ENCODE measurements around the gene ZNF107. TPM values are rescaled to one million over a fixed set of nuclear protein-coding genes. Genes with fewer than 3 reads are reported as not detected.
"Not testable (repeated sequence)": the region's sequence is repeated elsewhere in the genome, so short reads cannot be mapped to it uniquely, and the experiment has no call there.

The ZNF107 gene
- total RNA-seq, 1 donor from 2014 or later = 5.9 TPM

DNA sequence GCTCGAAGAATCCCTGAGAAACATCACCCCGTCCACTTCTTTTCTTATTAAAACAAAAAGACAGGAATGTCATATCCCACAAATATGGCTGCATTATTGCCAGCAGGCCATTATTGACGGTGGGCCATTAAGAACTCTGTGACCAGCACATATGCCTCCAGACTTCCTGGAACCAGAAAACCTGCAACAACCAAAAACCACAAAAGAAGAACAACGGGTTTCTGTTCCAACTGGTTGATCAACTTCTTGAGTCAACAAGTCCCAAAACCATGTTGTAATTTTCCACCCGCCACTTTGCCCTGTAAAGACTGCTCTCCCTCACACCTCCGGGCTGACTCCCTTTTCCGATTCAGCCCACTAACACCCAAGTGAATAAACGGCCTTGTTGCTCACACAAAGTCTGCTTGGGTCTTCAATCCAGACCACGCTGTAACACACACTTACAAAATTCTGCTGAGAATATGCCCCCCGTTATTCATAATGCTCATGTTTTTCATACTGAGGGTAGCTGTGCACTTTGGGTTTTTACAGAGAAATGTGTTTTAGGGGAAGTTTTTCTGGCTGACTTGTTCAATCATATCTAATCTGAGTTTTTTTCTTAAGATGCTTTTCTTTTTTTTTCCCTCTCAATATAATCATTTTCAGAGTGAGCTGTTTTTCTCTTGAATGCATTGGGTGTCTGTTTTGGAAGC, 20.7 kb downstream of the ZNF107 start:
- TF ChIP-seq, protein P1, sequence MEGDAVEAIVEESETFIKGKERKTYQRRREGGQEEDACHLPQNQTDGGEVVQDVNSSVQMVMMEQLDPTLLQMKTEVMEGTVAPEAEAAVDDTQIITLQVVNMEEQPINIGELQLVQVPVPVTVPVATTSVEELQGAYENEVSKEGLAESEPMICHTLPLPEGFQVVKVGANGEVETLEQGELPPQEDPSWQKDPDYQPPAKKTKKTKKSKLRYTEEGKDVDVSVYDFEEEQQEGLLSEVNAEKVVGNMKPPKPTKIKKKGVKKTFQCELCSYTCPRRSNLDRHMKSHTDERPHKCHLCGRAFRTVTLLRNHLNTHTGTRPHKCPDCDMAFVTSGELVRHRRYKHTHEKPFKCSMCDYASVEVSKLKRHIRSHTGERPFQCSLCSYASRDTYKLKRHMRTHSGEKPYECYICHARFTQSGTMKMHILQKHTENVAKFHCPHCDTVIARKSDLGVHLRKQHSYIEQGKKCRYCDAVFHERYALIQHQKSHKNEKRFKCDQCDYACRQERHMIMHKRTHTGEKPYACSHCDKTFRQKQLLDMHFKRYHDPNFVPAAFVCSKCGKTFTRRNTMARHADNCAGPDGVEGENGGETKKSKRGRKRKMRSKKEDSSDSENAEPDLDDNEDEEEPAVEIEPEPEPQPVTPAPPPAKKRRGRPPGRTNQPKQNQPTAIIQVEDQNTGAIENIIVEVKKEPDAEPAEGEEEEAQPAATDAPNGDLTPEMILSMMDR (conservative IDR thresholded peaks at IDR 0.05; ENCODE audit: low read depth, low read length) = no peak
- DNase-seq (ENCODE audit: low read depth) = no peak
- no peak overlapping the region for H3K4me3 ChIP-seq (ENCODE audit: low read depth, low read length)

DNA sequence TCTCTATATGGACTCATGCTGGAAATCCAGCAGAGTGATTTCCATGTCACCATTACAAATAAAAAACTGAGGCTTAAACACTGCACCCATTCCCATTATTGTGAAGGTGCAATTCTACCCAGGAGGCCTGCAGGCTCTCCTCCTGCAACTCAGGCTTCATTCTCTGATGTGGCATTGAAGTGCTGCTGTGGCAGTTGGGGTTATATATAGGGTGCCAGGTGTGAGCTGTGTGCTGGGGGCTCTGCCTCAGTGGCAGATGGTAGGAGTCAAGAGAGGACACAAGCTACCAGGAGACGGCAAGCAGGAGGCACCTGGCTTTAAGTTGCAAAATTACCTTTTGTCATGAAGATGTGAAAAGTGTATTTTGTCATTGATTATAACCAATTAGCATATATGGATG, 21.3 kb downstream of the ZNF107 start:
- no peak overlapping the region for H3K4me3 ChIP-seq (ENCODE audit: low read depth, low read length)
- TF ChIP-seq, protein P1 (conservative IDR thresholded peaks at IDR 0.05; ENCODE audit: low read depth, low read length) = no peak

DNA sequence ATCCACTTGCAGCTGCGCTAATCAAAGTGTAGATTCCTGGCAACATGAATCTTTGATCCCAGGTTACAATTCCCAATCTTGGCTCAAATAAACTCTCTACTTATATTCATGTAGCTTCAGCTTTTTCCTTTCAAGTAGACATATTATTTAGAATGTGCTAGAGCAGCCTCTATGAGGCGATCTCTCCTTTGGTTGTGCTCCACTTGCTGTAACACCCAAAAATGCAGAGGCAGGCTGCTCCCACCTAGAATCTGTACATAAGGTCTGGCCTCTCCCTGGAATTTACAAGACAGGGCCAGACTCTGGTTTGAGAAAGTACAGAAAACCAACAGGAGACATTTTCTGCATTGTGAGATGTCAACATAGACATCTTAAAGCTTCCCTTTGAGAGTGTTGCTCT, 23.1 kb downstream of the ZNF107 start:
- DNase-seq (ENCODE audit: low read depth) = no peak
- TF ChIP-seq, protein P1 (conservative IDR thresholded peaks at IDR 0.05; ENCODE audit: low read depth, low read length) = no peak
- no peak overlapping the region for H3K4me3 ChIP-seq (ENCODE audit: low read depth, low read length)

More for the DNA sequence above, 21.3 kb downstream of the ZNF107 start:
- DNase-seq (ENCODE audit: low read depth) = no peak

DNA sequence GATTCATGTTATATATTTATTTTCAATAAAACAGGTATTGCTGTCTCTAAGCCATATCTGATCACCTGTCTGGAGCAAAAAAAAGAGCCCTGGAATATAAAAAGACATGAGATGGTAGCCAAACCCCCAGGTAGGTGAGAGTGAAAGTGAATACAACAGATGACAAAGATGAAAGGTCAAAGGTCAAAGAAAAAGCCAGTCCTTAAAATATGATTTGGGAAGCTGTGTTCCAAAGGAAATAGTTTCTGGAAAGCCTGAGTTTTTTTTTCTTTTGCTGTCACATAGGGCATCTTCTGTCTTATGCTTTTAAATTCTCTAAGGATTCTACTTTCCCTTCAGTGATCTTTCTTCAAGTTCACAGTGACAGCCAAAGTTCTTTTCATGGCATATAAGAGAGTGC, 25.9 kb downstream of the ZNF107 start:
- TF ChIP-seq, protein P1 (conservative IDR thresholded peaks at IDR 0.05; ENCODE audit: low read depth, low read length) = no peak
- DNase-seq (ENCODE audit: low read depth) = no peak
- no peak overlapping the region for H3K4me3 ChIP-seq (ENCODE audit: low read depth, low read length)

DNA sequence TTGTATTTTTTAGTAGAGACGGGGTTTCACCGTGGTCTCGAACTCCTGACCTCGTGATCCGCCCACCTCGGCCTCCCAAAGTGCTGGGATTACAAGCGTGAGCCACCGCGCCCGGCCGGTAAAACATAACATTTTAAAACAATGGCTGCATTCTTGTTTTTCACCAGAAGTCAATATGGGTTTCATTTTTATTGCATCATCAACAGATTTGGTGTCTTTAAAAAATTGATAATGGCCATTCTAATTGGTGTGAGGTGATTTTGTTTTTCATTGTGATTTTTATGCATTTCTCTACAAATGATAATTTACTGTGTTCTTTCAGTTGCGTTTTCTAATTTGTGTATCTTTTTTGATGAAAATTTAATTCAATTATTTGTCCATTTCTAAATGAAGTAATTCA, 31.9 kb downstream of the ZNF107 start:
- not testable (repeated sequence) for DNase-seq (ENCODE audit: low read depth); H3K4me3 ChIP-seq (ENCODE audit: low read depth, low read length)

DNA sequence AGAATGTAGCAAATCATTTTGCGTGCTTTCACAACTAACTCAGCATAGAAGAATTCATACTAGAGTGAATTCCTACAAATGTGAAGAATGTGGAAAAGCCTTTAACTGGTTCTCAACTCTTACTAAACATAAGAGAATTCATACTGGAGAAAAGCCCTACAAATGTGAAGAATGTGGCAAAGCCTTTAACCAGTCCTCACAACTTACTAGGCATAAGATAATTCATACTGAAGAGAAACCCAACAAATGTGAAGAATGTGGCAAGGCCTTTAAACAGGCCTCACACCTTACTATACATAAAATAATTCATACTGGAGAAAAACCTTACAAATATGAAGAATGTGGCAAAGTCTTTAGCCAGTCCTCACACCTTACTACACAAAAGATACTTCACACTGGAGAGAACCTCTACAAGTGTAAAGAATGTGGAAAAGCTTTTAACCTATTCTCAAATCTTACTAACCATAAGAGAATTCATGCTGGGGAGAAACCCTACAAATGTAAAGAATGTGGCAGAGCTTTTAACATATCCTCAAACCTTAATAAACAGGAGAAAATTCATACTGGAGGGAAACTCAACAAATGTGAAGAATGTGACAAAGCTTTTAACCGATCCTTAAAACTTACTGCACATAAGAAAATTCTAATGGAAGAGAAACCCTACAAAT, 40.8 kb downstream of the ZNF107 start:
- no peak overlapping the region for H3K4me3 ChIP-seq (ENCODE audit: low read depth, low read length)
- TF ChIP-seq, protein P1 (conservative IDR thresholded peaks at IDR 0.05; ENCODE audit: low read depth, low read length) = no peak
- DNase-seq (ENCODE audit: low read depth) = no peak

DNA sequence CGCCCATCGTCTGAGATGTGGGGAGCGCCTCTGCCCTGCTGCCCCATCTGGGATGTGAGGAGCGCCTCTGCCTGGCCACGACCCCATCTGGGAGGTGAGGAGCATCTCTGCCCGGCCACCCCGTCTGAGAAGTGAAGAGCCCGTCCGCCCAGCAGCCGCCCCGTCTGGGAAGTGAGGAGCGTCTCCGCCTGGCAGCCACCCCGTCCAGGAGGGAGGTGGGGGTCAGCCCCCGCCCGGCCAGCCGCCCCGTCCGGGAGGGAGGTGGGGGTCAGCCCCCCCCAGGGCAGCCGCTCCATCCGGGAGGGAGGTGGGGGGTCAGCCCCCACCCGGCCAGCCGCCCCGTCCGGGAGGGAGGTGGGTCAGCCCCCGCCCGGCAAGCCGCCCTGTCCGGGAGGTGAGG, 52.0 kb downstream of the ZNF107 start:
- not testable (repeated sequence) for H3K4me3 ChIP-seq (ENCODE audit: low read depth, low read length); DNase-seq (ENCODE audit: low read depth)

Measured in epithelial cell of proximal tubule (primary cell).